Ishikawa (cell line): ENCODE results near the gene PADI6.

Source experiments
- CEBPB ChIP-seq: IDR thresholded peaks from 2 replicates; pipeline ENCODE4 v1.6.1; 2012
- CREB1 ChIP-seq: IDR thresholded peaks from 2 replicates; pipeline ENCODE4 v1.6.1; 2012; ENCODE audit warnings: low read depth
- EGR1 ChIP-seq: IDR thresholded peaks from 2 replicates; pipeline ENCODE4 v1.6.1; 2012
- EP300 ChIP-seq: IDR thresholded peaks from 2 replicates; pipeline ENCODE4 v1.6.1; 2012; ENCODE audit warnings: borderline replicate concordance
- FOXM1 ChIP-seq: IDR thresholded peaks from 2 replicates; pipeline ENCODE4 v1.6.1; 2012; ENCODE audit warnings: low read depth, borderline replicate concordance
- MAX ChIP-seq: IDR thresholded peaks from 2 replicates; pipeline ENCODE4 v1.6.1; 2012
- NFIC ChIP-seq: IDR thresholded peaks from 2 replicates; pipeline ENCODE4 v1.6.1; 2012
- RAD21 ChIP-seq: IDR thresholded peaks from 2 replicates; pipeline ENCODE4 v1.6.1; 2012; ENCODE audit warnings: low read depth
- REST ChIP-seq: IDR thresholded peaks from 2 replicates; pipeline ENCODE4 v1.6.1; 2012; ENCODE audit warnings: low read depth, mild to moderate bottlenecking
- TAF1 ChIP-seq: IDR thresholded peaks from 2 replicates; pipeline ENCODE4 v1.6.1; 2012; ENCODE audit warnings: low read depth, mild to moderate bottlenecking
- TCF12 ChIP-seq: IDR thresholded peaks from 2 replicates; pipeline ENCODE4 v1.6.1; 2012; ENCODE audit warnings: low read depth
- TEAD4 ChIP-seq: IDR thresholded peaks from 2 replicates; pipeline ENCODE4 v1.6.1; 2012
- USF1 ChIP-seq: IDR thresholded peaks from 2 replicates; pipeline ENCODE4 v1.6.1; 2012
- YY1 ChIP-seq: IDR thresholded peaks from 2 replicates; pipeline ENCODE4 v1.6.1; 2012; ENCODE audit warnings: low read depth
- ZBTB7A ChIP-seq: IDR thresholded peaks from 2 replicates; pipeline ENCODE4 v1.6.1; 2012; ENCODE audit warnings: low read depth

The PADI6 gene

GRCh38 chr1:17416389-17416788, 44.4 kb downstream of the PADI6 start:
- TF ChIP-seq ZBTB7A = no peak
- no peak for TF ChIP-seq RAD21
- TF ChIP-seq EGR1 = no peak
- TF ChIP-seq TCF12 = no peak
- TF ChIP-seq TAF1 = no peak
- no peak for TF ChIP-seq EP300
- no peak for TF ChIP-seq YY1
- no peak for TF ChIP-seq CREB1
- TF ChIP-seq REST = no peak
- no peak for TF ChIP-seq TEAD4
- no peak for TF ChIP-seq MAX
- no peak for TF ChIP-seq NFIC
- no peak for TF ChIP-seq FOXM1
- no peak for TF ChIP-seq USF1
- TF ChIP-seq CEBPB = no peak

- peak; percentile 53; the same call in 1 of the 2 replicates for TF ChIP-seq RAD21
- no peak for TF ChIP-seq TAF1
Measured at GRCh38 chr1:17419626-17420328, 47.8 kb downstream of the PADI6 start.

GRCh38 chr1:17420391-17420918, 48.5 kb downstream of the PADI6 start:
- TF ChIP-seq EGR1 (no peak), USF1 (no peak), ZBTB7A (no peak), FOXM1 (no peak), TEAD4 (no peak), TAF1 (no peak)

GRCh38 chr1:17422461-17422860, 50.5 kb downstream of the PADI6 start:
- TF ChIP-seq TCF12 (no peak), USF1 (no peak), REST (no peak), TAF1 (no peak), NFIC (no peak), TEAD4 (no peak), MAX (no peak), EP300 (no peak), YY1 (no peak)

- TF ChIP-seq TCF12 (no peak), TAF1 (no peak), CEBPB (no peak), TEAD4 (no peak), REST (no peak), CREB1 (no peak), FOXM1 (no peak), NFIC (no peak), YY1 (no peak), USF1 (no peak), EP300 (no peak), RAD21 (no peak), EGR1 (no peak), MAX (no peak), ZBTB7A (no peak)
Measured at GRCh38 chr1:17423781-17424245, 51.8 kb downstream of the PADI6 start.
